Measurements from ENCODE around the gene CCDC73. TPM values are rescaled to one million over a fixed set of nuclear protein-coding genes. Genes with fewer than 3 reads are reported as not detected.
"Not testable (repeated sequence)": the region's sequence is repeated elsewhere in the genome, so short reads cannot be mapped to it uniquely, and the experiment has no call there.

CCDC73 gene
- total RNA-seq (2014; rRNA removed; shearing (Covaris generic)): not detected in 2 replicates

DNA sequence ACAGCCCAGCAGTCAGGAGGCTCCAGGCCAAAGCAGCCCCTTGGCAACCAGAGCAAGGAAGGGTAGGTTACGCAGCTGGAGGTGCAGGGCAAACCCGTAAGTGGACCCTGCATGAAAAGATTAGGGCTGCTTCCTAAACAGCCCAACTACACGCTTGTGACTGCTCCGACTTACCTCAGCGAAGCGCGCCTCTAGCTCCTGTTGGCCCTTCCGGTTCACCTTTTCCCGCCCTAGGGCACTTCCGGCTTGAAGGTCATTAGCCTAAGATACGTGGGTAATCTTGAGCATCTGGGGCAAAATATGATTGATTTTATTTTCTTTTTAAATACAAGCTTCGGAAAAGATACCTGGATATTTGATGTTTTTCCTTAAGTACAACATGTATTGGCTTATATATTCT, at the start of gene CCDC73:
Gene CCDC73, minus strand, starts transcription at position 224 of the 400 bp plus-strand sequence. CDS start 34,419 bp downstream, outside the sequence.
- in situ Hi-C loops (cut with HindIII; ENCODE audit: low sequenced_read_pairs): no loop called here

DNA sequence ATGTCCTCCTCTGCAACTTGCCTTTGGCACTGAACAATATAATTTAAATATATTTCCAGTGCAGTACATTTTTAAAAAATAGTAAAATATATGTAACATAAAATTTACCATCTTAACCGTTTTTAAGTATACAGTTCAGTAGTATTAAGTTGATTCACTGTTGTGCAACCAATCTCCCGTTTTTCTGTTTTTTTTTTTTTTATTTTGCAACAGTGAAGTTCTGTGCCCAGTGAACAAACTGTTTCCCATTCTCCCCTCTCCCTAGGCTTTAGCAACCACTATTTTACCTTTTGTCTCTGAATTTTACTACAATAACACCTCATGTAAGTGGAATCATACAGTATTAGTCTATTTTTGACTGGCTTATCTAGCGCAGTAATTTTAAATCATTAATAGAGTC, 49.1 kb upstream of the CCDC73 start:
- no peak for DNase-seq (ENCODE audit: low spot score)
- in situ Hi-C loops (cut with HindIII; ENCODE audit: low sequenced_read_pairs): no loop called here

More for the DNA sequence above, at the start of gene CCDC73:
- DNase-seq (ENCODE audit: low spot score): no peak

DNA sequence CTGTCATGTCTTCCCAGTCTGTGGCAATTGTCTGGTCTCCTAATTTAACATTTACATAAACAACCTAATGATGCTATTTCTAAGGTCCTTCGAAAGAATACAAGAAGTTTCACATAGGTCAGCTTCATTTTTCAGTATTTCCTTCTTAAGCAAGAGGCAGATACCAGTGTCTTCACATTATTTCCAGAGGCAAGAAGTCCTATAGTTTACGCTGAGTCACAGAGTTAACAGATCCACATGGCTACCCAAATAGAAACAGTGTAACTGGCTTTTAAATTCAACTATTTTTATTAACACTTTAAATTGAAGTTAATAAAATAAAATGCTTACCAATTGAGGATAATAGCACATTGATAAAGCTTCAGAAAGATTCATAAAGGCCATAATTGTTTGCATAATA, 46.1 kb upstream of the CCDC73 start:
- no peak for DNase-seq (ENCODE audit: low spot score)
- in situ Hi-C loops (cut with HindIII; ENCODE audit: low sequenced_read_pairs): no loop called here

GRCh38 chr11:32839308-32839707, 44.8 kb upstream of the CCDC73 start:
- no peak for DNase-seq (ENCODE audit: low spot score)
- in situ Hi-C loops (cut with HindIII; ENCODE audit: low sequenced_read_pairs): no loop called here

DNA sequence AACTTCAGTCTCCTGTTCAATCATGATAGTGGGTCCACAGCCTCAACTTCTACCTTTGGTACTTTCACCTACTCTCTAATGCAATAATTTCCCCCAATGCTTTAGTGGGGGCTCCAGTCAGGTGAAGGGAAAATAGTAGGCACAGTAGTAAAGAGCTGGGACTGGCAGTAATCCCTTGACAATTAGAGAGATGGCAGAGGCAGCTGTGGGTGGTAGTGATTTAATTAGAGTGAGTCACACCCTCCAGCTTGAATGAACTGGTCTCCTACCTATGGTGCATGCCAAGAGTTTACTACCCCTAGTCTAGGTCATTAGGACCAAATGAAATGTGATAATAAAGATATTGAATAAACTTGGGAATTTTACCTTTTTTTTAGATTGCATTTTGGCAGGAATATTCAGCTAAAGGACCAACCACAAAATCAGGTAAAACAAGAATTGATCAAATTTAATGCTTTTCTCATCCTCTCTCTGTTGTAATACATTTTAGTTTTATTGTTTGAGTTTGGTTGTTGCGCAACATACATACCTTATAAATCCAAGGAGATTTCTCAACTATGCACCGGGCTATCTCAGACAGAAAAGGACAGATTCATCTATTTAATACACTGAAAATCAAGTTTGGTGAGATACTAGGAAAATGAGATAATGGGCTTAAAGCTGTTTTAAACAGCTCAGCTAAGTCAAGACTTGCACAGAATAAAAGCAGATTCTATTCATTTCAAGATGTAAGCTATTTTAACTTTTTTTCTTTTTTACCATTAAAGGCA, 44.2 kb upstream of the CCDC73 start:
- in situ Hi-C loops (cut with HindIII; ENCODE audit: low sequenced_read_pairs): no loop called here
- no peak for DNase-seq (ENCODE audit: low spot score)

DNA sequence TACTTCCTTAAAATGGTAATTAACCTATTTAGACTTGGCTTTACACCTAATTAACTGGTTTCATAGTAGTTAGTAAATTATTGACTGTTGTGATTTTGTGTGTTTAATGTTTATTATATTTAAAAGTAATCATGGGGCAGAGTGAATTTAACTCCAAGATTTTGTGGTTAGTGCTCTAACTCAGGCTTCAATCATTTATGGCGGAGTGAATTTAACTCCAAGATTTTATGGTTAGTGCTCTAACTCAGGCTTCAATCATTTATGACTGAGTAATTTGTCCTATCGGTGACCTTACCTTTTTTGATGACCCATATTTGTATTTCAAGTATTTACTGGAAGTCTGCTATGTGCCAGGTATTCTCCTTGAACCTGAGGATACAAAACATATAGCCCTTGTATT, 42.5 kb upstream of the CCDC73 start:
- DNase-seq (ENCODE audit: low spot score): no peak
- in situ Hi-C loops (cut with HindIII; ENCODE audit: low sequenced_read_pairs): no loop called here

DNA sequence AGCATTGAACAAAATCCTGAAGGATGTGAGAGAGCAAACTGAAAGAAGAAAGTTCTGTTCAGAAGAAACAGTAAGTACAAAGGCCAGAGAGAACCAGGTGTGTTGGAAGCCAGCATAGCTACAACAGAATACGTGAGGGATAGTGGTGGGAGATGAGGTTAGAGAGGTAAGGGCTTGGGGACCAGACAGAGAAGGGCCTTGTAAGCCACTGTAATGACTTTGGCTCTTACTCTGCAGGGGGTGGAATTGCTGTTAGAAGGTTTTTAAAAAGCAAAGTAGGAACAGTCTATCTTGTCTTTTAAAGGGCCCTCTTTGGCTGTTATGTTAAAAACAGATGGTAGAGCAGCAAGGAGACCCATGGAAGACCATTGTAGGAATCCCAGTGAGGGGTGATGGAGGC, 39.5 kb upstream of the CCDC73 start:
- no peak for DNase-seq (ENCODE audit: low spot score)
- in situ Hi-C loops (cut with HindIII; ENCODE audit: low sequenced_read_pairs): no loop called here

GRCh38 chr11:32831221-32831620, 36.8 kb upstream of the CCDC73 start:
- DNase-seq (ENCODE audit: low spot score): no peak
- in situ Hi-C loops (cut with HindIII; ENCODE audit: low sequenced_read_pairs): no loop called here

DNA sequence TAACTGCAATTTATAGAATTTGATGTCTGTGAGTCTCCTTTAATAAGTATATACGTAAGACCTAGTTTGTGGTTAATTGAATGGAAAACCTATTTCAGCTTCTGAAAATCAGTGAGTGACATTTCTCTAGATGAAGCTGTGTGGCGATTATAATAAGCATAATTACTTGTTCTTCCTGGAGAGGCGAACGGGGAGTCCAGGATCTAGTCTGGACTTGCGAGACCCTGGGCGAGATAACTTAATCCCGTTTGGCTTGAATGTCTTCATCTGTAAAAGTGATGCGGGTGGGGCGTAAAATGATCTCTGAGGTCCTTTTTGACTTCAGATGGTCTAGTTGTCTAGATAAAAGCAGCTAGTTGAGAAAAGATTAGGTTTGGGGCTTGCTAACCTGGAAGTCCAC, 36.3 kb upstream of the CCDC73 start:
- in situ Hi-C loops (cut with HindIII; ENCODE audit: low sequenced_read_pairs): no loop called here
- DNase-seq (ENCODE audit: low spot score): no peak

- in situ Hi-C loops (cut with HindIII; ENCODE audit: low sequenced_read_pairs): no loop called here
- DNase-seq (ENCODE audit: low spot score): no peak
These were observed 35.9 kb upstream of the CCDC73 start for GRCh38 chr11:32830413-32830738.

GRCh38 chr11:32829680-32830412, 35.4 kb upstream of the CCDC73 start, which contains the start of gene PRRG4:
Gene PRRG4, plus strand, starts transcription at chr11:32829927. Its CDS starts 603 bp downstream, at chr11:32830530.
- no peak for DNase-seq (ENCODE audit: low spot score)
- in situ Hi-C loops (cut with HindIII; ENCODE audit: low sequenced_read_pairs): no loop called here

- in situ Hi-C loops (cut with HindIII; ENCODE audit: low sequenced_read_pairs): no loop called here
- no peak for DNase-seq (ENCODE audit: low spot score)
These were observed 34.8 kb upstream of the CCDC73 start for GRCh38 chr11:32829157-32829679.

- no peak for DNase-seq (ENCODE audit: low spot score)
- in situ Hi-C loops (cut with HindIII; ENCODE audit: low sequenced_read_pairs): no loop called here
These were observed 32.8 kb upstream of the CCDC73 start for GRCh38 chr11:32827276-32827675.

GRCh38 chr11:32826113-32826512, 31.7 kb upstream of the CCDC73 start:
- in situ Hi-C loops (cut with HindIII; ENCODE audit: low sequenced_read_pairs): no loop called here
- DNase-seq (ENCODE audit: low spot score): no peak

DNA sequence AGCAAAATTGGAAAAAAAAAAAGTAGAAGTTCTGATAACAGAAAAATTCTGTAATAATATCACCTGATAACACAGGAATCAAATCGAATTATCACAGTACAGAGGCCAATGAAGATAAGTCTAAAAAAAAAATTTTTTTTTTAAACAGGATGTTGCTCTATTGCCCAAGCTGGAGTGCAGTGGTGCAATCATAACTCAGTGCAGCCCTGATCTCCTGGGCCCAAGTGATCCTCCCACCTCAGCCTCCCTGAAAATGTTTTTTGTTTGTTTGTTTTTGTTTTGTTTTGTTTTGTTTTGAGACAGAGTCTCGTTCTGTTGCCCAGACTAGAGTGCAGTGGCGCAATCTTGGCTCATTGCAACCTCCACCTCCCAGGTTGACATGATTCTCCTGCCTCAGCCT, 29.2 kb upstream of the CCDC73 start:
- DNase-seq (ENCODE audit: low spot score); in situ Hi-C loops (cut with HindIII; ENCODE audit: low sequenced_read_pairs): not testable (repeated sequence)

GRCh38 chr11:32821917-32822560, 27.6 kb upstream of the CCDC73 start:
- DNase-seq (ENCODE audit: low spot score): no peak
- in situ Hi-C loops (cut with HindIII; ENCODE audit: low sequenced_read_pairs): no loop called here

DNA sequence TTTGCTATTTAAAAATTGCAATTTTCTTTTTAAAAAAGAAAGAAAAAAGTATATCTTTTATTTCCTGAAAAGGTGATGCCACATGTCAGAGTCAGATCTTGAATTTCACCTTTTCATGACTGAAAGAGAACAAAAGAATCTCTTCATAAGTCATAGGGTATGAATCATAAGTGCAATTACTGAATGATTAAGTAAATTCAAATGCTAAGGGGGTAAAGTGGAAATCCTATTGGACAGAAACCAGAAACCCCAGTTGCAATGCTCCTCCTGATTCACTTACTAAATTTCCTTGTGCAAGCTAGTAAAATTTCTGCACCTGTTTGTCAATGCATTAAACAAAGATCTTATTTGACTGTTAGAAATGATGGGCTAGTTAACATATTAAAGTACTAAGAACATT, 27.1 kb upstream of the CCDC73 start:
- DNase-seq (ENCODE audit: low spot score): no peak
- in situ Hi-C loops (cut with HindIII; ENCODE audit: low sequenced_read_pairs): no loop called here

DNA sequence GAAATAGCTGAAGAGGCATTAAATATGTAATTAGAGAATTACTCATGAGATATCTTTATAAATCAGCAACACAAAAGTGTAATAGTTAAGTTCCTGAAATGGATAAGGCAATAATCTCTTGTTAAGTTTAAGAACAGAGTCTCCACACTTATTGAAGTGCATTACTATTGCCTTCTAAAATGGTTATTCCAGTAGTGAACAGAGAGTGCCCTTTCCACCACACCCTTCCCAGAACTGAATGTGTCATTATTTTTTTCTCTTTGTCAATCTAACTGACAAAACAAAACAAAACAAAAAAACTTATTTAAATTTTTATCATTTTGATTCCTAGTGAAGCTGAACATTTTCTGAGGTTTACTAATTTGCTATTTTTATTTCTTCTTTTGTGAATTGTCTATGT, 26.0 kb upstream of the CCDC73 start:
- in situ Hi-C loops (cut with HindIII; ENCODE audit: low sequenced_read_pairs): no loop called here
- no peak for DNase-seq (ENCODE audit: low spot score)

DNA sequence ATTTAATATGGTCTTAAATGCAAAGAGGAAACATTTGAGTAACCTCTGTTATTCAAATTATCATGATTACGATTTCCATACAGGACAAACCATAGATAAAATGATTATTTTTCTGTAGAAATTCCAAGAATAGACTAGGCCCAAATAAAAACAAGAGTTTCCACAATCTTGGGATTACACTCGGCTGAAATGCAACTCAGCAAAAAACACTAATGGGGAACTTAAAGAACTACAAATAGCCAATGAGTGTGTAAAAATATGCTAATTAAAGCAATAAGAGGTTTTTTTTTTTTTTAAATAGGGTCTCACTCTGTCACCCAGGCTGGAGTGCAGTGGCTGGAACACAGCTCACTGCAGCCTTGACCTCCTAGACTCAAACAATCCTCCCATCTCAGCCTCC, 24.7 kb upstream of the CCDC73 start:
- in situ Hi-C loops (cut with HindIII; ENCODE audit: low sequenced_read_pairs): no loop called here
- no peak for DNase-seq (ENCODE audit: low spot score)

DNA sequence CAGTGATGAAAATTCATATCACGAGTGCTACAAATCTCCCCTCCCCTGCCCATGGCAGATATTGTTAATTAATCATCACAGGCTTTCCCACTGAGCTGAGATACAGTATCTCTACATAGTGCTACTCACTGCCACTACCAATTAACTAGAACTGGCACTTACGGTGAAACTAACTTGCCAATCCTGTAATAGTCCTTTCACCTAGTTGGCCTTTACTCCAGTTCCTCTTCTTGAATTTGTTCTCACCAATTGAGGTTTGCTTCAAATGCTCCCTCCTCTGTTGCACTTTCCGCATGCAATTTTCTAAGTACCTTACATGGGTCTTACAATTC, 23.4 kb upstream of the CCDC73 start:
- in situ Hi-C loops (cut with HindIII; ENCODE audit: low sequenced_read_pairs): no loop called here
- DNase-seq (ENCODE audit: low spot score): no peak

All from G401 (cell line).